ENCODE results near the gene HEXD. TPM values are rescaled to one million over a fixed set of nuclear protein-coding genes. Genes with fewer than 3 reads are reported as not detected.

Gene HEXD
- total and polyA plus RNA-seq, 2 of the 8 experiments (the other 6 are each of a cell fraction or from before 2014, with no cell fraction given): 20.6 to 21.8 TPM

GRCh38 chr17:82380860-82381702 lies 37.1 kb upstream of the HEXD start:
- POLR2A ChIA-PET (ENCODE audit: partially characterized antibody): interaction anchor here (0.6 to 1.7 kb wide), 2 partner anchors 14 to 159 kb away, joined by 3 read pairs; no protein-coding TSS in a partner anchor
- Histone ChIP-seq H4K91ac (replicated peaks; ENCODE audit: insufficient read length, low read length) (no peak overlapping the region), H3K4ac (replicated peaks; ENCODE audit: insufficient read length, low read depth, low read length) (no peak overlapping the region), H3K14ac (ENCODE audit: insufficient read length) (no peak overlapping the region), H3K27ac (ENCODE audit: low read depth, low read length) (no peak overlapping the region), H3K36me3 (ENCODE audit: control insufficient read depth in 2 of 4, insufficient read depth in 4 of 4, low read length in 3 of 4) (no peaks in the 10 kb centered on the region), H2BK12ac (ENCODE audit: low read depth, low read length) (peak overlapping the region; percentile 80; the same call in 1 of the 2 replicates), H3K79me1 (ENCODE audit: low read depth, low read length) (no peaks in the 10 kb centered on the region), H2BK120ac (replicated peaks; ENCODE audit: low read depth, low read length) (no peak overlapping the region), H3K4me1 (replicated peaks in 1 of 4; ENCODE audit: control insufficient read depth in 3 of 4, insufficient read depth in 4 of 4, low read length in 3 of 4) (peaks cover 0 to 9% (median 4%) of the 10 kb centered on the region in 4 experiments; a peak in 5 of 7 replicates), H3K18ac (ENCODE audit: extremely low read depth, low read length) (no peak overlapping the region), H3K79me2 (ENCODE audit: control insufficient read depth in 1 of 2, insufficient read depth in 2 of 2, low read length in 2 of 2) (no peaks in the 10 kb centered on the region), H2AK5ac (ENCODE audit: low read depth, low read length) (peak overlapping the region; percentile 97; the same call in 1 of the 2 replicates), H3K9ac (replicated peaks in 1 of 4; ENCODE audit: extremely low read depth in 1 of 4, low read depth in 3 of 4, low read length in 3 of 4) (no peak overlapping the region), H3K4me2 (ENCODE audit: insufficient read depth in 1 of 2, low read depth in 2 of 2, low read length in 2 of 2) (no peak overlapping the region), H3K27me3 (replicated peaks in 1 of 4; ENCODE audit: control insufficient read depth in 3 of 4, extremely low read depth in 1 of 4, insufficient read depth in 3 of 4, low read length in 3 of 4) (peaks cover 0 to under 1% (median under 1%) of the 10 kb centered on the region in 4 experiments; a peak in 3 of 7 replicates), H2BK5ac (ENCODE audit: low read depth, low read length) (no peak overlapping the region), H4K8ac (ENCODE audit: extremely low read depth, insufficient read depth, low read length) (no peak overlapping the region), H3K23me2 (ENCODE audit: low read depth, low read length) (no peaks in the 10 kb centered on the region), H3K4me3 (ENCODE audit: extremely low read depth in 1 of 4, insufficient read depth in 2 of 4, low read depth in 3 of 4, low read length in 4 of 4) (no peak overlapping the region), H4K20me1 (replicated peaks in 1 of 2; ENCODE audit: control insufficient read depth in 1 of 2, insufficient read depth in 2 of 2, low read length in 2 of 2) (peaks cover 0 to 3% of the 10 kb centered on the region in 2 experiments), H2AFZ (ENCODE audit: low read length) (no peak overlapping the region), H4K5ac (ENCODE audit: insufficient read length, low read depth, low read length) (no peak overlapping the region), H3K9me3 (ENCODE audit: insufficient read depth in 2 of 2, low read depth in 1 of 2, low read length in 1 of 2) (no peaks in the 10 kb centered on the region), H3K56ac (replicated peaks; ENCODE audit: insufficient read length, low read depth, low read length) (no peak overlapping the region), H3K23ac (ENCODE audit: insufficient read length) (peak overlapping the region; percentile 70), H2BK15ac (ENCODE audit: low read length) (no peak overlapping the region; the same call in 1 of the 2 replicates), H2BK20ac (ENCODE audit: low read length) (no peak overlapping the region)
- DNase-seq (ENCODE audit: low read depth in 1 of 2, low spot score in 2 of 2) (no peak), FAIRE-seq (peak; percentile 39)
- CTCF ChIA-PET (ENCODE audit: partially characterized antibody): interaction anchor here (1.3 kb wide), 1 partner anchor 10 kb away, joined by 3 read pairs; no protein-coding TSS in a partner anchor
- TF ChIP-seq, protein P1, sequence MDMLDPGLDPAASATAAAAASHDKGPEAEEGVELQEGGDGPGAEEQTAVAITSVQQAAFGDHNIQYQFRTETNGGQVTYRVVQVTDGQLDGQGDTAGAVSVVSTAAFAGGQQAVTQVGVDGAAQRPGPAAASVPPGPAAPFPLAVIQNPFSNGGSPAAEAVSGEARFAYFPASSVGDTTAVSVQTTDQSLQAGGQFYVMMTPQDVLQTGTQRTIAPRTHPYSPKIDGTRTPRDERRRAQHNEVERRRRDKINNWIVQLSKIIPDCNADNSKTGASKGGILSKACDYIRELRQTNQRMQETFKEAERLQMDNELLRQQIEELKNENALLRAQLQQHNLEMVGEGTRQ (IDR thresholded peaks at IDR 0.05; ENCODE audit: low read length): no peak
- TF ChIP-seq NANOG (IDR thresholded peaks at IDR 0.05; ENCODE audit: insufficient read depth, low read depth, low read length, poor library complexity, severe bottlenecking) (no peak), SAP30 (IDR thresholded peaks at IDR 0.05; ENCODE audit: insufficient read depth, insufficient replicate concordance, low read length) (no peak), CTCF (IDR thresholded peaks at IDR 0.05; ENCODE audit: control extremely low read depth in 1 of 3, insufficient read depth in 1 of 3, low read depth in 1 of 3, low read length in 3 of 3) (no peak), SIN3A (conservative IDR thresholded peaks at IDR 0.05 in 1 of 2, IDR thresholded peaks at IDR 0.05 in 1 of 2; ENCODE audit: low read depth in 1 of 2, low read length in 2 of 2) (no peak), JUND (IDR thresholded peaks at IDR 0.05; ENCODE audit: low read length) (no peak)
- WGBS, 2 experiments (ENCODE audit: extremely low coverage in 1 of 2, insufficient coverage in 1 of 2, insufficient read length in 1 of 2, insufficient replicate concordance in 2 of 2, low coverage in 1 of 2, low lambda C conversion rate in 2 of 2, missing lambda C conversion rate in 1 of 2): 87% methylated on average over 22 of the region's 23 CpGs; no CpG with 5 or more reads in 1 of the 2 experiments
